A673 (cell line): Measurements from ENCODE around the gene CDYL2.

Experiments used
- EZH2 ChIP-seq: fragments of 200-600 bp; sonication (generic); IDR thresholded peaks from 2 replicates; pipeline ENCODE4 v1.6.1; 2017; ENCODE audit warnings: borderline replicate concordance, low read depth, mild to moderate bottlenecking, mixed read lengths, antibody characterized with exemption, low read length; ENCODE audit not compliant: poor library complexity, severe bottlenecking
- TF ChIP-seq, protein P1 (sequence below): fragments of 300-800, 200-600 bp; sonication (generic); conservative IDR thresholded peaks from 2 replicates; pipeline ENCODE4 v1.5.1; 2017; ENCODE audit warnings: low read depth, mild to moderate bottlenecking, antibody characterized with exemption, low read length, moderate library complexity, mixed read lengths

GRCh38 chr16:80614908-80615671 is 189.3 kb downstream of the CDYL2 start:
- TF ChIP-seq, protein P1, sequence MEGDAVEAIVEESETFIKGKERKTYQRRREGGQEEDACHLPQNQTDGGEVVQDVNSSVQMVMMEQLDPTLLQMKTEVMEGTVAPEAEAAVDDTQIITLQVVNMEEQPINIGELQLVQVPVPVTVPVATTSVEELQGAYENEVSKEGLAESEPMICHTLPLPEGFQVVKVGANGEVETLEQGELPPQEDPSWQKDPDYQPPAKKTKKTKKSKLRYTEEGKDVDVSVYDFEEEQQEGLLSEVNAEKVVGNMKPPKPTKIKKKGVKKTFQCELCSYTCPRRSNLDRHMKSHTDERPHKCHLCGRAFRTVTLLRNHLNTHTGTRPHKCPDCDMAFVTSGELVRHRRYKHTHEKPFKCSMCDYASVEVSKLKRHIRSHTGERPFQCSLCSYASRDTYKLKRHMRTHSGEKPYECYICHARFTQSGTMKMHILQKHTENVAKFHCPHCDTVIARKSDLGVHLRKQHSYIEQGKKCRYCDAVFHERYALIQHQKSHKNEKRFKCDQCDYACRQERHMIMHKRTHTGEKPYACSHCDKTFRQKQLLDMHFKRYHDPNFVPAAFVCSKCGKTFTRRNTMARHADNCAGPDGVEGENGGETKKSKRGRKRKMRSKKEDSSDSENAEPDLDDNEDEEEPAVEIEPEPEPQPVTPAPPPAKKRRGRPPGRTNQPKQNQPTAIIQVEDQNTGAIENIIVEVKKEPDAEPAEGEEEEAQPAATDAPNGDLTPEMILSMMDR: no peak
- no peak for TF ChIP-seq EZH2
